ENCODE results near the gene MRPS6. TPM values are rescaled to one million over a fixed set of nuclear protein-coding genes. Genes with fewer than 3 reads are reported as not detected.

Gene MRPS6
- polyA plus RNA-seq, 1 donor (not counting 4 experiments of a cell fraction or from before 2014, with no cell fraction given): 41.5 TPM

- peaks cover 12% of the 10 kb centered on the region for H3K27me3 ChIP-seq (ENCODE audit: control insufficient read depth, extremely low read depth, insufficient read depth, low read length)
- no peaks in the 10 kb centered on the region for H3K79me2 ChIP-seq (ENCODE audit: control insufficient read depth, insufficient read depth, low read length)
- H3K4me2 ChIP-seq (ENCODE audit: control insufficient read depth, extremely low read depth, insufficient read depth, low read depth, low read length): no peak overlapping the region
- no peak for TF ChIP-seq CTCF (optimal IDR thresholded peaks at IDR 0.05 in 1 of 3, IDR thresholded peaks at IDR 0.05 in 1 of 3, conservative IDR thresholded peaks at IDR 0.05 in 1 of 3; ENCODE audit: extremely low read depth in 1 of 3, insufficient read depth in 2 of 3, low read length in 3 of 3)
- TF ChIP-seq EZH2 (IDR thresholded peaks at IDR 0.05; ENCODE audit: low read length): no peak
- H3K27ac ChIP-seq (ENCODE audit: control insufficient read depth, insufficient read depth, low read length): no peak overlapping the region
- H3K36me3 ChIP-seq (ENCODE audit: control insufficient read depth in 2 of 2, extremely low read depth in 1 of 2, insufficient read depth in 2 of 2, low read length in 2 of 2): no peaks in the 10 kb centered on the region
- dilution Hi-C loops (cut with MboI; ENCODE audit: extremely low pct_ligation_motif_present, low sequenced_read_pairs): no loop called here
- H3K9ac ChIP-seq (ENCODE audit: control insufficient read depth, extremely low read depth, insufficient read depth, low read length): no peak overlapping the region
- H3K9me3 ChIP-seq (ENCODE audit: control insufficient read depth, low read depth, low read length): no peaks in the 10 kb centered on the region
- no peaks in the 10 kb centered on the region for H4K20me1 ChIP-seq (ENCODE audit: control insufficient read depth, extremely low read depth, insufficient read depth, low read length)
- H3K9me1 ChIP-seq (ENCODE audit: control insufficient read depth, extremely low read depth, insufficient read depth, low read length): no peaks in the 10 kb centered on the region
- H3K4me1 ChIP-seq (ENCODE audit: control insufficient read depth, extremely low read depth, insufficient read depth, low read length): no peaks in the 10 kb centered on the region
- FAIRE-seq: no peak
- no peak overlapping the region for H3K4me3 ChIP-seq (ENCODE audit: control insufficient read depth in 2 of 3, extremely low read depth in 1 of 3, insufficient read depth in 2 of 3, low read depth in 1 of 3, low read length in 3 of 3)
- H2AFZ ChIP-seq (ENCODE audit: control insufficient read depth, low read length): no peak overlapping the region
- no peak for DNase-seq (ENCODE audit: low read depth, low spot score)
Observed at GRCh38 chr21:34181431-34182039, 108.2 kb downstream of the MRPS6 start.

GRCh38 chr21:34182436-34182835 is 109.1 kb downstream of the MRPS6 start:
- no peaks in the 10 kb centered on the region for H3K4me1 ChIP-seq (ENCODE audit: control insufficient read depth, extremely low read depth, insufficient read depth, low read length)

More at GRCh38 chr21:34182436-34182835, 109.1 kb downstream of the MRPS6 start:
- dilution Hi-C loops (cut with MboI; ENCODE audit: extremely low pct_ligation_motif_present, low sequenced_read_pairs): no loop called here
- DNase-seq (ENCODE audit: low read depth, low spot score) (no peak), FAIRE-seq (no peak)
- Histone ChIP-seq H3K4me3 (ENCODE audit: control insufficient read depth in 2 of 3, extremely low read depth in 1 of 3, insufficient read depth in 2 of 3, low read depth in 1 of 3, low read length in 3 of 3) (no peak overlapping the region), H2AFZ (ENCODE audit: control insufficient read depth, low read length) (no peak overlapping the region), H3K27ac (ENCODE audit: control insufficient read depth, insufficient read depth, low read length) (no peak overlapping the region), H3K9me3 (ENCODE audit: control insufficient read depth, low read depth, low read length) (no peaks in the 10 kb centered on the region), H3K9me1 (ENCODE audit: control insufficient read depth, extremely low read depth, insufficient read depth, low read length) (no peaks in the 10 kb centered on the region), H3K4me2 (ENCODE audit: control insufficient read depth, extremely low read depth, insufficient read depth, low read depth, low read length) (no peak overlapping the region), H4K20me1 (ENCODE audit: control insufficient read depth, extremely low read depth, insufficient read depth, low read length) (no peaks in the 10 kb centered on the region), H3K79me2 (ENCODE audit: control insufficient read depth, insufficient read depth, low read length) (no peaks in the 10 kb centered on the region), H3K36me3 (ENCODE audit: control insufficient read depth in 2 of 2, extremely low read depth in 1 of 2, insufficient read depth in 2 of 2, low read length in 2 of 2) (no peaks in the 10 kb centered on the region), H3K9ac (ENCODE audit: control insufficient read depth, extremely low read depth, insufficient read depth, low read length) (no peak overlapping the region), H3K27me3 (ENCODE audit: control insufficient read depth, extremely low read depth, insufficient read depth, low read length) (peaks cover 11% of the 10 kb centered on the region)
- TF ChIP-seq CTCF (optimal IDR thresholded peaks at IDR 0.05 in 1 of 3, IDR thresholded peaks at IDR 0.05 in 1 of 3, conservative IDR thresholded peaks at IDR 0.05 in 1 of 3; ENCODE audit: extremely low read depth in 1 of 3, insufficient read depth in 2 of 3, low read length in 3 of 3) (no peak), EZH2 (IDR thresholded peaks at IDR 0.05; ENCODE audit: low read length) (no peak)

All from keratinocyte (primary cell).